GM19468 (cell line): Measurements from ENCODE around the gene GUCA2A.

Experiments
- ATAC-seq: cut with Tn5 transposase; IDR thresholded peaks from one replicate; pipeline ENCODE4 v1.9.1; 2021; ENCODE audit warnings: mild to moderate bottlenecking, moderate library complexity, moderate number of reproducible peaks; ENCODE audit not compliant: unreplicated experiment; ENCODE audit errors: extremely low read depth

Gene GUCA2A

DNA sequence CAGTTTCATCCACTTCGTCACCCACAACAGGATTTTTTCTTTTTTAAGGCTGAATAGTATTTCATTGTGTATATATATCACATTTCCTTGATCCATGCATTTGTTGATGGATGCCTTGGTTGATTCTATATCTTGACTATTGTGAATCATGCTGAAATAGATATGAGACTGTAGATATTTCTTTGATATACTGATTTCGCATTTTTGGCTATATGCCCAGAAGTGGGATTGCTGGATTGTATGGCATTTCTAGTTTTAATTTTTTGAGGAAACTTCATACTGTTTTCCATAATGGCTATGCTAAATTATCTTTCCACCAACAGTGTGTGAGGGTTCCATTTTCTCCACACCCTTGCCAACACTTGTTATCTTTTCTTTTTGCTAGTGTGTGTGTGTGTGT lies 6.4 kb downstream of the GUCA2A start:
- no peak for ATAC-seq

DNA sequence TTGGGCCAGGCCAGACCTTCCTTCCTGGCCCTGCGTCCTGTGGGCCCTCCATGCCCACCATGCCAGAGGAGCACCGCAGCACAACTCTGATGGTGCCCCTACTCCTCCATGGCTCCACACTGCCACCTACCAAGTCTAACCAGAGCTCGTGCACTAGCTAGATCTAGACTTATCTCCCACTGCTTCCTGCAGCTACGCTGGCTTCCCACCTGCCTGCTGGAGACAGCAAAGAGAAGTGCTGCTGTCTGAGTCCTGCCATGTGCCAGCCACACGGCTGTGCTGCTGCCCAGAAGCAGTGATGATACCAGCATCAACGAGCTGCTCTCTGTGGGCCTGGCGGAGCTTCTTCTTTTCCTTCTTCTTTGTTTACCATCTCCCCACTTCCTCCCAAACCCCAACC lies 6.9 kb downstream of the GUCA2A start:
- no peak for ATAC-seq

- ATAC-seq = no peak
Observed at GRCh38 chr1:42155362-42155761, 9.2 kb downstream of the GUCA2A start.

DNA sequence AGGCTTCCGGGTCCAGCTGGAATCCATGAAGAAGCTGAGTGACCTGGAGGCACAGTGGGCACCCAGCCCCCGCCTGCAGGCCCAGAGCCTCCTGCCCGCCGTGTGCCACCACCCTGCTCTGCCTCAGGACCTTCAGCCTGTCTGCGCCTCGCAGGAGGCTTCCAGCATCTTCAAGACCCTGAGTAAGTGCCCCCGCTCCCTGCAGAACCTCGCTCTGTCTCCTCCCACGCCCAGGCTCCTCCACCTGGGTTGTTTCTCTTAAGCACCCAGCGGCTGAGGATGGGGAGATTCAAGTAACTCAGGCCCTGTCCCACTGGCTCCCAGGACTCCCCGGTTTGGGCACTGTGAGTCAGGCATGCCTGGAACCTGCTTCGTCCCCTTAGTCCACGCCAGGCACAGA lies 9.9 kb downstream of the GUCA2A start:
- no peak for ATAC-seq

- no peak for ATAC-seq
Observed at GRCh38 chr1:42153624-42154023, 10.9 kb downstream of the GUCA2A start.

DNA sequence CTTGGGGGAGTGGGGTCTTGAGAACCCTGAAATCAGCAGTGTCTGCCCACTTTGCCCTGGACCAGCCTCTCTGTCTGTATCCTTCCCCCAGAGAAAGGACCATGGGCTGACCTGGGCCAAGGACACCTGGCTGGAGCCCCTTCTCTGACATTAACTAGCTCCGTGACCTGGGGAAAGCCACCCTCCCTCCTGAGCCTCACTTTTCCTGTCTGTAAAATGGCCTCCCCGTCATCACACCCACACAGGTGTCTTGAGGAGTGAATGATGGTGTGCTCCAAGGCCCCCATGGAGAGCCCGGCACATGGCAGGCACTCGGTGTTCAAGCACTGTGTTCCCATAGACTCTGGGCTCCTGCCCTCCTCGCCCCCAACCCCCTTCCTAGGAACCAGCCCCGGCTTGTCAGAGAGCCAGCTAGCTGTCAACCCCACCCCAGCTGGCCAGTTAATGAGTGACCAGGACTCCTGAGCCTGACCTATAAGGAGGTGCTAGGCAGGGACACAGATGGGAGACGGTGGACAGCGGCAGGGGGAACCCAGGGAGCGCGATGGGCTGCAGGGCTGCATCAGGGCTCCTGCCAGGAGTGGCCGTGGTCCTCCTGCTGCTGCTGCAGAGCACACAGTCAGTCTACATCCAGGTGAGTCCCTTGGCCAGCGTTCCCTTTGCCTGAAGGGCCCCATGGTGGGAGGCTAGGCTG lies 11.5 kb downstream of the GUCA2A start, which contains the start of gene GUCA2B:
TSS of gene GUCA2B (plus strand) at position 504 of the 694 bp plus-strand sequence. CDS start at position 545, 41 bp downstream.
- ATAC-seq = no peak

- no peak for ATAC-seq
Observed at GRCh38 chr1:42152119-42152518, 12.4 kb downstream of the GUCA2A start.

GRCh38 chr1:42150651-42151050 lies 13.9 kb downstream of the GUCA2A start:
- ATAC-seq = no peak

- no peak for ATAC-seq
Observed at GRCh38 chr1:42148166-42148565, 16.4 kb downstream of the GUCA2A start.

DNA sequence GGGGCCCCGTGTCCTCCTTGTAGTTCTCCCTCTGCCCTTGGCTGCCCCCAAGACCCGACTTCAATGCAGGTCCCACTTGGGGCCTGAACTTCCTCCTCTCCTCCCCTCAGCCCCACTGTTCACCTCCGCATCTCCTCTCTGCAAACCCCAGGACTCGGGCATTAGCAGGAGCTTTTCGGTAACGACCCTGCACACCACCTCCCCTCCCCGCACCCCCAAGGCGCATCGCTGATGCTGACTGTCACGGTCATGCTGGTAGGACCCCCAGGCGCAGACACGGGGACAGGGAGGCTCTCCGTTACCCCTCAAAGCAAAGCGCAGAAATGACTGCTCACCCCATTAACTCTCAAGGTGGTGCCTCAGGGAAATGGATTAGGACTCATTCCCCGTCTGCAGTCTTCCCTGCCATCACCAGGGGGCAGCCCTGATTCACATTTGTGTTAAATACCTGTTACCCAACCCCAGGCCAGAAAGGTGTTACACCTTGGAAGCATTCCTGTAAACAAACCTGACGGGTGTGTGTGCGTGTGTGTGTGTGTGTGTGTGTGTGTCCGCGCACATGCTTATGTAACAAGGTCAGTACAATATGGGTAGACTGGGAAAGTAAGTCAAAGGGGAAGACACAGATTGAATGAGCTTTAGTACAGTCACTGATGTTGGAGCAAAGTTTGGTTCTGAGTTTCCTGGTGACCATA lies 17.8 kb downstream of the GUCA2A start:
- ATAC-seq = no peak

GRCh38 chr1:42145764-42146625 lies 18.6 kb downstream of the GUCA2A start:
- no peak for ATAC-seq

- ATAC-seq = no peak
Observed at GRCh38 chr1:42145389-42145716, 19.2 kb downstream of the GUCA2A start.

DNA sequence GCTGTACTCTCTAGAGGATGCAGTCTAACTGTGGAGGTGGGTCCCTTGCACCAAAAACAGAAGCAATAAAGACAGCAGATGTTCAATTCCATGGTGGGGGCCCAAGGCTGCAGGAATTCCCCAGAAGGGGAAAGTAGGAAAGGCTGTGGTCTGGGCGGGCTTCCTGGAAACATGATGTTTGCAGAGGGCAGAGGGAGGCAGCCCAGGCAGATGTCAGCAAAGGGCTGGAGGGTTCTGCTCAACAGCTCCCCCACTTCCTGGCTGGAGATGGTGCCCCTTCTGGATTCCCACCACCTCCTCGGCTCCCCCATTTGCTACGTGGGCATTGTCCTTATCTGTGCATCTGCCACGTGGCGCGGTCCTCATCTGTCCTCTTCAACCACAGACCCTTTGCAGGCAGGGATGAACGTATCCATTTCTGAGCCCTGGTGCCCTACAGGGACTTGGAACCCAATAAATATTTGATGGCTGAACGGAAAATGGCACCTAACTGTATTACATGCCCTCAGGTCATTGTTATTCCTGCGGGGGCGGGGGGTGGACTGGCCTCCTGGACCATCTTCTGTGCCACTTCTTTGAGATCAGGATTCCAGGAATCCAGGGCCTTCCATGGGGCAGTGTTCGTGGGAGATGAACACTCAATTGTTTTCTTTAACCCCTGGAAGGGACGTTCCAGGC lies 19.7 kb downstream of the GUCA2A start:
- ATAC-seq = no peak

DNA sequence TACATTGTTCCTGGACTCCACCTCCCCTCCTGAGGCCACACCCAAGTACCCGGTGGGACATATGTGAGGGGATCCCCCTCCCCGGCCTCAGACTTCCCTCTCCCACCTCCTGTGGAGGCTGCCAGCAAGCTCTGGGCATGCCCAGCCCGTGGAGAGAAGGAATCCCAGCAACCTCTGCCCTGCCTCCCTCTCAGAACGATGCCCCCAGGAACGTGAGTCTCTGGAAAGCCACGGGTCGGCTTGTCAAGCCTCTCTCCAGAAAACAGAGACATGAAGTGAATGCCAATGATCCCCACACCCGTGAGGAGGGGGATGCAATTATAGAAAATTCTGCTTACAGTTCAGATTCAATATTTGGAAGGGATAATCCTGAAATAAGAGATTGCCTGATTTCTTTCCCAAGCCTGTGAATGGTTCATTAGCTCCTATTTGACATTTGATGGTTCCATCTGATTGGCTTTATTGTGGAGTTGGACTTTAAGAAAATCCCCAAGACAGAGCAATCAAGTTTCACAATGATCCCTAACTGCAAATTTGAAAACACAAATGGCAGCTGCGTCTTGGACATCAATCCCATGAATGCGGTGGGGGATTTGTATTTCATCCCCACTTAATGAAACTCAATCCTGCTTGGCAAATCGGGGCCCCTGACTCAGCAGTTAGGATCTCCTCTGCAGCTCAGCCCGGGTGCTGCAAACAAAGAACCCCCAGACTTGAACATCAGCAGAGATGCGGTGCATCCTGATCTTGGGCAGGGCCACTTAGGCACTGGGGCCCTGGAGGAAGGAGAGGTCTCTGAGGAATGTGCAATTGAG lies 20.4 kb downstream of the GUCA2A start:
- no peak for ATAC-seq

- no peak for ATAC-seq
Observed at GRCh38 chr1:42142894-42143675, 21.5 kb downstream of the GUCA2A start.

GRCh38 chr1:42141978-42142377 lies 22.6 kb downstream of the GUCA2A start:
- ATAC-seq = no peak

GRCh38 chr1:42140191-42140590 lies 24.4 kb downstream of the GUCA2A start:
- ATAC-seq = no peak

- ATAC-seq = no peak
Observed at GRCh38 chr1:42139444-42139843, 25.1 kb downstream of the GUCA2A start.

DNA sequence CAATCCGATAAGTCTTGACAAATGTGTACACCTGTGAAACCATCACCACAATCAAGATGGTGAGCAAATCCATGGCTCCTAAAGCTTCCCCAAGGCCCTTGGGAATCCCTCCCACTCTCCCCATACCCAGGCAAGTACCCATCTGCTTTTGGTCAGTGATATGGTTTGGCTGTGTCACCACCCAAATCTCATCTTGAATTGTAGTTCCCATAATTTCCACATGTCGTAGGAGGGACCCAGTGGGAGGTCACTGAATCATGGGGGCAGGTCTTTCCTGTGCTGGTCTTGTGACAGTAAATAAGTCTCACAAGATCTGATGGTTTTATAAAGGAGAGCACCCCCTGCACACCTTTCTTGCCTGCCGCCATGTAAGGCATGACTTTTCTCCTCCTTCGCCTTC lies 26.0 kb downstream of the GUCA2A start:
- no peak for ATAC-seq
